ENCODE results near the gene ABCA1. TPM values are rescaled to one million over a fixed set of nuclear protein-coding genes. Genes with fewer than 3 reads are reported as not detected.
A peak's percentile ranks its signal among the peaks of the same experiment; 100 is the strongest.

Gene ABCA1
- polyA plus RNA-seq, 3 donors, result 2.0 to 5.1 (median 2.7) TPM

GRCh38 chr9:104853159-104853558, 74.8 kb downstream of the ABCA1 start:
- Histone ChIP-seq H3K4me2 (replicated peaks; ENCODE audit: extremely low read depth, low read length, poor library complexity, severe bottlenecking) (no peak overlapping the region), H4K20me1 (ENCODE audit: insufficient read depth, low read length) (no peaks in the 10 kb centered on the region), H3K27me3 (ENCODE audit: control insufficient read depth in 2 of 2, insufficient read depth in 2 of 2, low read length in 2 of 2) (no peaks in the 10 kb centered on the region), H3K9ac (ENCODE audit: insufficient read depth, low read length, poor library complexity, severe bottlenecking) (no peak overlapping the region), H3K9me3 (replicated peaks in 1 of 2; ENCODE audit: control insufficient read depth in 1 of 2, insufficient read depth in 1 of 2, low read length in 2 of 2) (no peaks in the 10 kb centered on the region), H3K4me1 (ENCODE audit: control insufficient read depth in 1 of 2, insufficient read depth in 2 of 2, low read length in 2 of 2) (peaks cover 12 to 16% of the 10 kb centered on the region in 2 donors), H3K27ac (ENCODE audit: low read depth in 1 of 2, low read length in 2 of 2) (no peak overlapping the region), H3K4me3 (replicated peaks in 1 of 3; ENCODE audit: low read depth in 2 of 3, low read length in 3 of 3) (no peak overlapping the region), H2AFZ (ENCODE audit: insufficient read depth, low read depth, low read length, poor library complexity, severe bottlenecking) (no peak overlapping the region), H3K79me2 (ENCODE audit: insufficient read depth, low read length) (no peaks in the 10 kb centered on the region), H3K36me3 (replicated peaks in 1 of 2; ENCODE audit: control insufficient read depth in 1 of 2, insufficient read depth in 2 of 2, low read length in 2 of 2) (peaks cover 30 to 50% of the 10 kb centered on the region in 2 donors)
- Mint-ChIP-seq H3K27me3 (ENCODE audit: low read depth in 3 of 3) (no peaks in the 10 kb centered on the region), H3K36me3 (peaks cover 45 to 69% of the 10 kb centered on the region in 2 donors), H3K9me3 (no peaks in the 10 kb centered on the region), H3K4me1 (peaks cover 20% of the 10 kb centered on the region), H3K4me3 (no peak overlapping the region), H3K27ac (peak overlapping the region in 2 of 7 donors; percentile 1 to 5)
- 100% methylated on average over 1 of the region's 4 CpGs for WGBS (ENCODE audit: insufficient coverage)
- TF ChIP-seq CTCF (IDR thresholded peaks at IDR 0.05), result no peak
- no peak for DNase-seq
- intact Hi-C loops (cut with micrococcal nuclease), result no loop called here

- no peaks in the 10 kb centered on the region for H4K20me1 ChIP-seq (ENCODE audit: insufficient read depth, low read length)
- intact Hi-C loops (cut with micrococcal nuclease), result no loop called here
- H3K4me1 Mint-ChIP-seq, result peaks cover 20% of the 10 kb centered on the region
- no peak for DNase-seq
- H2AFZ ChIP-seq (ENCODE audit: insufficient read depth, low read depth, low read length, poor library complexity, severe bottlenecking), result no peak overlapping the region
- no peak overlapping the region for H3K9ac ChIP-seq (ENCODE audit: insufficient read depth, low read length, poor library complexity, severe bottlenecking)
- H3K4me3 Mint-ChIP-seq, result no peak overlapping the region
- no CpG with 5 or more reads among the region's 3 CpGs for WGBS (ENCODE audit: insufficient coverage)
- no peak overlapping the region for H3K4me3 ChIP-seq (replicated peaks in 1 of 3; ENCODE audit: low read depth in 2 of 3, low read length in 3 of 3)
- H3K27me3 Mint-ChIP-seq (ENCODE audit: low read depth in 3 of 3), result no peaks in the 10 kb centered on the region
- H3K9me3 Mint-ChIP-seq, result no peaks in the 10 kb centered on the region
- H3K9me3 ChIP-seq (replicated peaks in 1 of 2; ENCODE audit: control insufficient read depth in 1 of 2, insufficient read depth in 1 of 2, low read length in 2 of 2), result no peaks in the 10 kb centered on the region
- H3K4me2 ChIP-seq (replicated peaks; ENCODE audit: extremely low read depth, low read length, poor library complexity, severe bottlenecking), result no peak overlapping the region
- peaks cover 21 to 36% of the 10 kb centered on the region in 2 donors for H3K36me3 ChIP-seq (replicated peaks in 1 of 2; ENCODE audit: control insufficient read depth in 1 of 2, insufficient read depth in 2 of 2, low read length in 2 of 2)
- peak overlapping the region in 4 of 7 donors; percentile 0 to 77 (median 37) for H3K27ac Mint-ChIP-seq
- no peak overlapping the region for H3K27ac ChIP-seq (ENCODE audit: low read depth in 1 of 2, low read length in 2 of 2)
- H3K27me3 ChIP-seq (ENCODE audit: control insufficient read depth in 2 of 2, insufficient read depth in 2 of 2, low read length in 2 of 2), result no peaks in the 10 kb centered on the region
- TF ChIP-seq CTCF (IDR thresholded peaks at IDR 0.05), result no peak
- H3K36me3 Mint-ChIP-seq, result peaks cover 38 to 57% of the 10 kb centered on the region in 2 donors
- no peaks in the 10 kb centered on the region for H3K79me2 ChIP-seq (ENCODE audit: insufficient read depth, low read length)
- H3K4me1 ChIP-seq (ENCODE audit: control insufficient read depth in 1 of 2, insufficient read depth in 2 of 2, low read length in 2 of 2), result peaks cover 12 to 16% of the 10 kb centered on the region in 2 donors
Observed at GRCh38 chr9:104851546-104851920, 76.4 kb downstream of the ABCA1 start.

Measured in CD14-positive monocyte (primary cell).